IMR-90 (cell line): ENCODE measurements around the gene SRMS. TPM values are rescaled to one million over a fixed set of nuclear protein-coding genes. Genes with fewer than 3 reads are reported as not detected.

Source experiments
- ATAC-seq: fragments of 200-7000 bp; cut with Tn5 transposase; 2 replicates; pipeline ENCODE4 v1.9.1; 2020; ENCODE audit warnings: low read depth, mild to moderate bottlenecking, moderate library complexity
- BruUV-seq: library from RNA; stranded (reverse); fragments of 400-500 nt; replicated peaks from 2 replicates; lab custom pipeline; 2021; lab: Mats Ljungman, UMichigan
- CTCF ChIA-PET: fragments of 300-600 bp; formaldehyde crosslinking; extraction: SDS; loops from one replicate; lab custom pipeline; 2021; ENCODE audit warnings: antibody characterized with exemption; lab: Yijun Ruan, JAX
- POLR2A ChIA-PET: fragments of 300-600 bp; sonication (Branson Sonifier 250); formaldehyde crosslinking; loops from one replicate; lab custom pipeline; 2022; ENCODE audit warnings: antibody characterized with exemption; ENCODE audit not compliant: unreplicated experiment; lab: Charles Lee
- DNase-seq: peaks from one replicate; pipeline ENCODE4 v3.0.0; 2013
- H2AFZ ChIP-seq: replicated peaks from 2 replicates; pipeline ENCODE3; 2013; ENCODE audit warnings: low read length, mild to moderate bottlenecking; ENCODE audit not compliant: poor library complexity
- H2AK5ac ChIP-seq: 2 replicates; pipeline ENCODE4 v1.6.1; 2013; ENCODE audit warnings: low read depth, low read length, inconsistent platforms
- H2AK9ac ChIP-seq: replicated peaks from 2 replicates; pipeline ENCODE3; 2013; ENCODE audit warnings: mild to moderate bottlenecking, low read depth, low read length, moderate library complexity; ENCODE audit not compliant: poor library complexity
- H2BK120ac ChIP-seq: 2 replicates; pipeline ENCODE4 v1.6.1; 2013; ENCODE audit warnings: low read depth, low read length, inconsistent platforms
- H2BK15ac ChIP-seq: 3 replicates; pipeline ENCODE4 v1.6.1; 2013; ENCODE audit warnings: low read depth, low read length, inconsistent platforms
- H2BK20ac ChIP-seq: 2 replicates; pipeline ENCODE4 v1.6.1; 2013; ENCODE audit warnings: low read depth, mild to moderate bottlenecking, inconsistent platforms, low read length, moderate library complexity
- H2BK5ac ChIP-seq: 2 replicates; pipeline ENCODE4 v1.6.1; 2013; ENCODE audit warnings: mild to moderate bottlenecking, low read depth, low read length, inconsistent platforms; ENCODE audit not compliant: poor library complexity, severe bottlenecking
- H3K14ac ChIP-seq: replicated peaks from 2 replicates; pipeline ENCODE4 v1.6.1; 2013; ENCODE audit warnings: low read depth, low read length, inconsistent platforms
- H3K18ac ChIP-seq: 2 replicates; pipeline ENCODE4 v1.6.1; 2013; ENCODE audit warnings: low read depth, low read length, control low read depth
- H3K23ac ChIP-seq: 2 replicates; pipeline ENCODE4 v1.6.1; 2013; ENCODE audit warnings: low read depth, low read length, inconsistent platforms
- H3K27ac ChIP-seq: 2 replicates; pipeline ENCODE4 v1.5.1; 2013; ENCODE audit warnings: mild to moderate bottlenecking, control low read depth, low read length; ENCODE audit not compliant: insufficient read depth
- H3K27me3 ChIP-seq: 2 replicates; pipeline ENCODE4 v1.6.1; 2013; ENCODE audit warnings: low read length; ENCODE audit not compliant: control insufficient read depth, insufficient read depth
- H3K36me3 ChIP-seq: 2 replicates; pipeline ENCODE4 v1.6.1; 2013; ENCODE audit warnings: low read length, mixed read lengths; ENCODE audit not compliant: control insufficient read depth, insufficient read depth
- H3K4ac ChIP-seq: 2 replicates; pipeline ENCODE4 v1.6.1; 2013; ENCODE audit warnings: low read depth, low read length, inconsistent platforms
- H3K4me1 ChIP-seq: 2 replicates; pipeline ENCODE4 v1.6.1; 2013; ENCODE audit warnings: low read length, mixed read lengths; ENCODE audit not compliant: control insufficient read depth, insufficient read depth
- H3K4me2 ChIP-seq: 2 replicates; pipeline ENCODE4 v1.6.1; 2013; ENCODE audit warnings: low read depth, mild to moderate bottlenecking, control low read depth, low read length, moderate library complexity
- H3K4me3 ChIP-seq: 2 replicates; pipeline ENCODE4 v1.5.1; 2013; ENCODE audit warnings: low read depth, mild to moderate bottlenecking, control low read depth, low read length, moderate library complexity; ENCODE audit not compliant: insufficient read depth
- H3K56ac ChIP-seq: 2 replicates; pipeline ENCODE4 v1.6.1; 2013; ENCODE audit warnings: low read length, inconsistent platforms; ENCODE audit not compliant: insufficient read depth; ENCODE audit errors: extremely low read depth
- H3K79me1 ChIP-seq, 2 experiments: 2 replicates each; pipeline ENCODE4 v1.6.1; 2013; ENCODE audit warnings: low read length in 2 of 2, inconsistent platforms in 1 of 2, low read depth in 1 of 2
- H3K9ac ChIP-seq: 2 replicates; pipeline ENCODE4 v1.6.1; 2013; ENCODE audit warnings: low read depth, low read length, control low read depth
- H3K9me1 ChIP-seq: 2 replicates; pipeline ENCODE4 v1.6.1; 2013; ENCODE audit warnings: low read length, inconsistent platforms; ENCODE audit not compliant: insufficient read depth
- H3K9me3 ChIP-seq: 2 replicates; pipeline ENCODE4 v1.6.1; 2013; ENCODE audit warnings: low read length; ENCODE audit not compliant: control insufficient read depth, insufficient read depth
- H4K20me1 ChIP-seq: 2 replicates; pipeline ENCODE4 v1.6.1; 2013; ENCODE audit warnings: low read length, inconsistent platforms; ENCODE audit not compliant: insufficient read depth
- H4K5ac ChIP-seq: 2 replicates; pipeline ENCODE4 v1.6.1; 2013; ENCODE audit warnings: mild to moderate bottlenecking, low read depth, low read length, control low read depth
- H4K8ac ChIP-seq, 2 experiments: 2 replicates each; pipeline ENCODE4 v1.6.1; 2013; ENCODE audit warnings: low read depth in 2 of 2, low read length in 2 of 2, control low read depth in 1 of 2, inconsistent platforms in 1 of 2
- H4K91ac ChIP-seq: 2 replicates; pipeline ENCODE4 v1.6.1; 2013; ENCODE audit warnings: low read depth, low read length, inconsistent platforms; ENCODE audit not compliant: insufficient read depth
- BHLHE40 ChIP-seq: fragments of 150-350 bp; IDR thresholded peaks from 2 replicates; pipeline ENCODE4 v1.6.1; 2016; ENCODE audit warnings: mild to moderate bottlenecking, low read depth, low read length
- CEBPB ChIP-seq: IDR thresholded peaks from 2 replicates; pipeline ENCODE4 v1.6.1; 2012; ENCODE audit warnings: low read depth, low read length, improper control_type of control experiment
- CHD1 ChIP-seq: IDR thresholded peaks from 2 replicates; pipeline ENCODE4 v1.6.1; 2012; ENCODE audit warnings: low read depth, low read length, improper control_type of control experiment
- CTCF ChIP-seq: conservative IDR thresholded peaks from 2 replicates; pipeline ENCODE4 v1.5.1; 2012; ENCODE audit warnings: mild to moderate bottlenecking, low read depth, low read length, improper control_type of control experiment
- ELK1 ChIP-seq: fragments of 150-350 bp; IDR thresholded peaks from 2 replicates; pipeline ENCODE4 v1.6.1; 2016; ENCODE audit warnings: low read depth, mild to moderate bottlenecking, low read length, moderate library complexity, borderline replicate concordance
- FOS ChIP-seq: fragments of 150-350 bp; IDR thresholded peaks from 2 replicates; pipeline ENCODE4 v1.6.1; 2016; ENCODE audit warnings: low read depth, low read length
- MAFK ChIP-seq: IDR thresholded peaks from 2 replicates; pipeline ENCODE4 v1.6.1; 2012; ENCODE audit warnings: low read depth, low read length, improper control_type of control experiment
- MAZ ChIP-seq: IDR thresholded peaks from 2 replicates; pipeline ENCODE4 v1.6.1; 2012; ENCODE audit warnings: low read depth, mild to moderate bottlenecking, low read length, improper control_type of control experiment, moderate library complexity, borderline replicate concordance
- MXI1 ChIP-seq: IDR thresholded peaks from 2 replicates; pipeline ENCODE4 v1.6.1; 2012; ENCODE audit warnings: low read depth, mild to moderate bottlenecking, low read length, moderate library complexity, borderline replicate concordance
- NFE2L2 ChIP-seq: fragments of 150-350 bp; IDR thresholded peaks from 2 replicates; pipeline ENCODE4 v1.6.1; 2016; ENCODE audit warnings: low read depth, mild to moderate bottlenecking, low read length
- POLR2A ChIP-seq: IDR thresholded peaks from 2 replicates; pipeline ENCODE4 v1.6.1; 2012; ENCODE audit warnings: mild to moderate bottlenecking, low read depth, low read length
- RAD21 ChIP-seq: IDR thresholded peaks from 2 replicates; pipeline ENCODE4 v1.6.1; 2012; ENCODE audit warnings: low read length, improper control_type of control experiment
- RCOR1 ChIP-seq: IDR thresholded peaks from 2 replicates; pipeline ENCODE4 v1.6.1; 2012; ENCODE audit warnings: mild to moderate bottlenecking, low read length, improper control_type of control experiment; ENCODE audit not compliant: insufficient replicate concordance
- RFX5 ChIP-seq: IDR thresholded peaks from 2 replicates; pipeline ENCODE4 v1.8.0; 2012; ENCODE audit warnings: low read depth, mild to moderate bottlenecking, low read length, moderate library complexity
- SMC3 ChIP-seq: fragments of 150-350 bp; IDR thresholded peaks from 2 replicates; pipeline ENCODE4 v1.6.1; 2016; ENCODE audit warnings: low read depth, mild to moderate bottlenecking, antibody characterized with exemption, low read length, moderate library complexity
- WGBS, 2 experiments: methylation state at CpG; one replicate each; pipeline versions ENCODE4 v1.1.5 to v1.1.7; 2013; ENCODE audit warnings: missing lambda C conversion rate in 2 of 2; ENCODE audit not compliant: insufficient read length in 1 of 2; ENCODE audit errors: extremely low coverage in 2 of 2; 5-methylcytosine and 5-hydroxymethylcytosine counted together
- dilution Hi-C: fragments of 300-500 bp; cut with HindIII; formaldehyde crosslinking; loops from one replicate; pipeline ENCODE4 v1.14.3; 2018; ENCODE audit warnings: low sequenced_read_pairs; ENCODE audit not compliant: unreplicated experiment
- in situ Hi-C: fragments of 300-500 bp; cut with MboI; formaldehyde crosslinking; loops from 3 replicates; pipeline ENCODE4 v1.14.3; 2019; ENCODE audit warnings: low sequenced_read_pairs, inconsistent platforms, mixed read lengths
- intact Hi-C: fragments of 100-400 bp; cut with micrococcal nuclease; formaldehyde crosslinking; loops from 2 replicates; pipeline ENCODE4 v1.10.0; 2022
- polyA plus RNA-seq, 3 experiments: library from polyadenylated mRNA; depleted of rRNA; stranded (reverse); fragments of >200 nt; gene quantifications; 2 replicates each; pipeline ENCODE4 v1.2.3, GENCODE V29; 2012; ENCODE audit warnings: low replicate concordance in 1 of 3
- total RNA-seq: library from RNA; depleted of rRNA; stranded (reverse); fragments of >200 nt; gene quantifications from 2 replicates; pipeline ENCODE4 v1.2.3, GENCODE V29; 2012

Gene SRMS
- total and polyA plus RNA-seq, 2 of the 4 experiments (the other 2 are of a cell fraction): not detected

- no peaks in the 10 kb centered on the region for H3K9me3 ChIP-seq
- H4K5ac ChIP-seq: no peak overlapping the region
- H2AK9ac ChIP-seq: peak overlapping the region; percentile 78
- CTCF ChIA-PET: no interaction called here
- H3K4me3 ChIP-seq: no peak overlapping the region
- DNase-seq (no peak), ATAC-seq (no peak)
- no peak overlapping the region for H3K4ac ChIP-seq
- H3K4me1 ChIP-seq: peaks cover 3% of the 10 kb centered on the region; the same call in 1 of the 2 replicates
- no peaks in the 10 kb centered on the region for H3K79me1 ChIP-seq
- TF ChIP-seq FOS (no peak), POLR2A (no peak), MAFK (no peak), RAD21 (no peak), RCOR1 (no peak), ELK1 (no peak), CTCF (no peak), CHD1 (no peak), NFE2L2 (no peak), SMC3 (no peak), MAZ (no peak), CEBPB (no peak), MXI1 (no peak), BHLHE40 (no peak), RFX5 (no peak)
- H2BK120ac ChIP-seq: no peak overlapping the region
- H2AK5ac ChIP-seq: no peak overlapping the region
- H3K27me3 ChIP-seq: peaks cover 35% of the 10 kb centered on the region
- no peak overlapping the region for H3K23ac ChIP-seq
- H4K20me1 ChIP-seq: no peaks in the 10 kb centered on the region
- no peak overlapping the region for H2BK15ac ChIP-seq
- no peak overlapping the region for H3K14ac ChIP-seq
- dilution Hi-C loops: no loop called here
- POLR2A ChIA-PET: no interaction called here
- H3K18ac ChIP-seq: no peak overlapping the region
- H3K4me2 ChIP-seq: no peak overlapping the region
- no peak overlapping the region for H3K56ac ChIP-seq
- H2BK5ac ChIP-seq: no peak overlapping the region
- no peak overlapping the region for H4K91ac ChIP-seq
- no peaks in the 10 kb centered on the region for H3K9me1 ChIP-seq
- H4K8ac ChIP-seq: no peak overlapping the region
- no TSS peak for BruUV-seq
- in situ Hi-C loops: no loop called here
- H3K27ac ChIP-seq: no peak overlapping the region
- H3K36me3 ChIP-seq: no peaks in the 10 kb centered on the region
- 71% methylated on average over 15 of the region's 27 CpGs; no CpG with 5 or more reads in 1 of the 2 experiments for WGBS, 2 experiments
- H3K9ac ChIP-seq: no peak overlapping the region
- H2BK20ac ChIP-seq: no peak overlapping the region
- intact Hi-C loops: no loop called here
- peak overlapping the region; percentile 21 for H2AFZ ChIP-seq
These were observed 3.1 kb downstream of the SRMS start for GRCh38 chr20:63544241-63544957.
